ENCODE measurements around the gene SECTM1.
"Not testable (repeated sequence)": the region's sequence is repeated elsewhere in the genome, so short reads cannot be mapped to it uniquely, and the experiment has no call there.

SECTM1 gene

GRCh38 chr17:82367724-82368524 lies 34.4 kb upstream of the SECTM1 start:
- DNase-seq: no peak

- no peak for DNase-seq
Observed at GRCh38 chr17:82366749-82367148, 33.2 kb upstream of the SECTM1 start.

GRCh38 chr17:82365606-82366295 lies 32.2 kb upstream of the SECTM1 start:
- no peak for DNase-seq

GRCh38 chr17:82361885-82362633 lies 28.5 kb upstream of the SECTM1 start:
- DNase-seq: no peak

- DNase-seq: not testable (repeated sequence)
Observed at GRCh38 chr17:82359451-82360074, 26.0 kb upstream of the SECTM1 start.

GRCh38 chr17:82358465-82359350 lies 25.1 kb upstream of the SECTM1 start, which contains the start of gene TEX19:
TEX19 (plus strand) TSS chr17:82359247; CDS start chr17:82362151, 2,904 bp downstream.
- no peak for DNase-seq

- no peak for DNase-seq
Observed at GRCh38 chr17:82357394-82357793, 23.8 kb upstream of the SECTM1 start.

GRCh38 chr17:82356845-82357355 lies 23.3 kb upstream of the SECTM1 start:
- DNase-seq: no peak

- DNase-seq: no peak
Observed at GRCh38 chr17:82355770-82356427, 22.3 kb upstream of the SECTM1 start.

- DNase-seq: no peak
Observed at GRCh38 chr17:82354804-82355308, 21.3 kb upstream of the SECTM1 start.

GRCh38 chr17:82353484-82353883 lies 19.9 kb upstream of the SECTM1 start:
- DNase-seq: no peak

- DNase-seq: peak; percentile 81
Observed at GRCh38 chr17:82351713-82352488, 18.3 kb upstream of the SECTM1 start.

GRCh38 chr17:82351254-82351712 lies 17.7 kb upstream of the SECTM1 start:
- DNase-seq: no peak

- DNase-seq: no peak
Observed at GRCh38 chr17:82350182-82351030, 16.8 kb upstream of the SECTM1 start.

- no peak for DNase-seq
Observed at GRCh38 chr17:82349287-82349701, 15.7 kb upstream of the SECTM1 start.

- no peak for DNase-seq
Observed at GRCh38 chr17:82348866-82349265, 15.3 kb upstream of the SECTM1 start.

GRCh38 chr17:82348434-82348833 lies 14.9 kb upstream of the SECTM1 start:
- no peak for DNase-seq

- not testable (repeated sequence) for DNase-seq
Observed at GRCh38 chr17:82347994-82348393, 14.4 kb upstream of the SECTM1 start.
